GDM1 (cell line): Measurements from ENCODE around the gene SETD6.

Experiments used
- DNase-seq: peaks from one replicate; lab custom pipeline; 2025; lab: John Stamatoyannopoulos, UW

Gene SETD6

GRCh38 chr16:58508671-58509251, 6.6 kb upstream of the SETD6 start:
- DNase-seq: no peak

- no peak for DNase-seq
Observed at GRCh38 chr16:58509256-58510096, 5.8 kb upstream of the SETD6 start.

- no peak for DNase-seq
Observed at GRCh38 chr16:58510097-58510775, 5.1 kb upstream of the SETD6 start.

- DNase-seq: no peak
Observed at GRCh38 chr16:58510776-58511628, 4.3 kb upstream of the SETD6 start.

GRCh38 chr16:58511933-58512815, 3.1 kb upstream of the SETD6 start:
- no peak for DNase-seq

- no peak for DNase-seq
Observed at GRCh38 chr16:58513874-58514273, 1.4 kb upstream of the SETD6 start.

- no peak for DNase-seq
Observed at GRCh38 chr16:58515871-58516767, 802 bp downstream of the SETD6 start.

- no peak for DNase-seq
Observed at GRCh38 chr16:58516768-58517107, 1.4 kb downstream of the SETD6 start.

GRCh38 chr16:58518083-58518979, 3.0 kb downstream of the SETD6 start:
- DNase-seq: no peak

- DNase-seq: no peak
Observed at GRCh38 chr16:58518980-58519368, 3.7 kb downstream of the SETD6 start.

GRCh38 chr16:58519707-58520106, 4.4 kb downstream of the SETD6 start:
- DNase-seq: no peak

- DNase-seq: no peak
Observed at GRCh38 chr16:58530179-58530578, 14.9 kb downstream of the SETD6 start.

- DNase-seq: no peak
Observed at GRCh38 chr16:58532414-58532813, 17.1 kb downstream of the SETD6 start.

- no peak for DNase-seq
Observed at GRCh38 chr16:58533751-58534470, 18.6 kb downstream of the SETD6 start.

- no peak for DNase-seq
Observed at GRCh38 chr16:58535100-58535499, 19.8 kb downstream of the SETD6 start.

GRCh38 chr16:58536278-58536677, 21.0 kb downstream of the SETD6 start:
- DNase-seq: no peak

GRCh38 chr16:58537124-58537906, 22.0 kb downstream of the SETD6 start:
- DNase-seq: no peak

- DNase-seq: no peak
Observed at GRCh38 chr16:58541711-58542110, 26.4 kb downstream of the SETD6 start.
